Measurements from ENCODE around the gene TVP23A. TPM values are rescaled to one million over a fixed set of nuclear protein-coding genes. Genes with fewer than 3 reads are reported as not detected.

TVP23A gene
- total RNA-seq, 1 experiment from 2014 or later = not detected

- DNase-seq (ENCODE audit: unreplicated experiment) = no peak
- intact Hi-C loops (cut with micrococcal nuclease) = no loop called here
- no peak overlapping the region for H3K4me3 Mint-ChIP-seq (ENCODE audit: unreplicated experiment)
- no peak overlapping the region for H3K27ac Mint-ChIP-seq (ENCODE audit: low read depth, unreplicated experiment)
- H3K4me1 Mint-ChIP-seq (ENCODE audit: insufficient read depth, unreplicated experiment) = peaks cover 11% of the 10 kb centered on the region
- ChIA-PET CTCF (interaction anchor here (0.6 to 0.9 kb wide), 4 partner anchors 166 to 571 kb away, joined by 3 to 4 read pairs (median 3); partner anchors contain the start of gene GRIN2A), POLR2A (interaction anchor here (0.5 kb wide), 1 partner anchor 14 kb away, joined by 3 read pairs; no protein-coding TSS in a partner anchor)
- H3K36me3 Mint-ChIP-seq (ENCODE audit: insufficient read depth, unreplicated experiment) = peaks cover 42% of the 10 kb centered on the region
- H3K27me3 Mint-ChIP-seq (ENCODE audit: insufficient read depth, unreplicated experiment) = no peaks in the 10 kb centered on the region
- BruUV-seq (replicated peaks) = no TSS peak
- H3K9me3 Mint-ChIP-seq (ENCODE audit: unreplicated experiment) = no peaks in the 10 kb centered on the region
- TF ChIP-seq, protein P1, sequence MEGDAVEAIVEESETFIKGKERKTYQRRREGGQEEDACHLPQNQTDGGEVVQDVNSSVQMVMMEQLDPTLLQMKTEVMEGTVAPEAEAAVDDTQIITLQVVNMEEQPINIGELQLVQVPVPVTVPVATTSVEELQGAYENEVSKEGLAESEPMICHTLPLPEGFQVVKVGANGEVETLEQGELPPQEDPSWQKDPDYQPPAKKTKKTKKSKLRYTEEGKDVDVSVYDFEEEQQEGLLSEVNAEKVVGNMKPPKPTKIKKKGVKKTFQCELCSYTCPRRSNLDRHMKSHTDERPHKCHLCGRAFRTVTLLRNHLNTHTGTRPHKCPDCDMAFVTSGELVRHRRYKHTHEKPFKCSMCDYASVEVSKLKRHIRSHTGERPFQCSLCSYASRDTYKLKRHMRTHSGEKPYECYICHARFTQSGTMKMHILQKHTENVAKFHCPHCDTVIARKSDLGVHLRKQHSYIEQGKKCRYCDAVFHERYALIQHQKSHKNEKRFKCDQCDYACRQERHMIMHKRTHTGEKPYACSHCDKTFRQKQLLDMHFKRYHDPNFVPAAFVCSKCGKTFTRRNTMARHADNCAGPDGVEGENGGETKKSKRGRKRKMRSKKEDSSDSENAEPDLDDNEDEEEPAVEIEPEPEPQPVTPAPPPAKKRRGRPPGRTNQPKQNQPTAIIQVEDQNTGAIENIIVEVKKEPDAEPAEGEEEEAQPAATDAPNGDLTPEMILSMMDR (IDR thresholded peaks at IDR 0.05; ENCODE audit: unreplicated experiment) = no peak
Observed at GRCh38 chr16:10752843-10753523, 65.6 kb downstream of the TVP23A start.

GRCh38 chr16:10751291-10751697 lies 67.3 kb downstream of the TVP23A start:
- Mint-ChIP-seq H3K4me1 (ENCODE audit: insufficient read depth, unreplicated experiment) (peaks cover 11% of the 10 kb centered on the region), H3K9me3 (ENCODE audit: unreplicated experiment) (no peaks in the 10 kb centered on the region), H3K27me3 (ENCODE audit: insufficient read depth, unreplicated experiment) (no peaks in the 10 kb centered on the region), H3K36me3 (ENCODE audit: insufficient read depth, unreplicated experiment) (peaks cover 31% of the 10 kb centered on the region), H3K27ac (ENCODE audit: low read depth, unreplicated experiment) (no peak overlapping the region), H3K4me3 (ENCODE audit: unreplicated experiment) (no peak overlapping the region)
- no TSS peak for BruUV-seq (replicated peaks)
- intact Hi-C loops (cut with micrococcal nuclease) = no loop called here
- no peak for DNase-seq (ENCODE audit: unreplicated experiment)
- POLR2A ChIA-PET = no interaction called here
- CTCF ChIA-PET = no interaction called here
- TF ChIP-seq, protein P1 (IDR thresholded peaks at IDR 0.05; ENCODE audit: unreplicated experiment) = no peak

DNA sequence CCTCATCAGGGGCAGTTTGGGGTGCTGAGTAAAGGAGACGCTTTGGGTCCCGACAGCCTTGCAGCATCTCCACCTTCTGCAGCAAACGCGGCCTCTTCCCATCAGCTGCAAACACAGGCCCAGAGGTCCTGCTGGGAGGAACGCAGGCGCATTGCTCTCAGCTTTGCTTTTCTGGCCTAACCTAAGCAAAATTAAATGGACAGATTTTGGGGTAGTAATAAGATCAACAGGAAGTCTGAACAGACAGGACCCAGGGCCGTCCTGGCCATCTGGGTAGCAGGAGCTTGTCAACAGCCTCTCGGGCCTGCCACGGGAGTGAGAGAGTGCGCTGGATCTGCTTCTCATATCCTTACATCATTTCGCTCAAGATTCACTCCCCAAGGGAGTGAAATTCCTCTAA lies 67.8 kb downstream of the TVP23A start:
- ChIA-PET POLR2A (no interaction called here), CTCF (no interaction called here)
- Mint-ChIP-seq H3K4me1 (ENCODE audit: insufficient read depth, unreplicated experiment) (peaks cover 11% of the 10 kb centered on the region), H3K27me3 (ENCODE audit: insufficient read depth, unreplicated experiment) (no peaks in the 10 kb centered on the region), H3K36me3 (ENCODE audit: insufficient read depth, unreplicated experiment) (peaks cover 27% of the 10 kb centered on the region), H3K4me3 (ENCODE audit: unreplicated experiment) (no peak overlapping the region), H3K9me3 (ENCODE audit: unreplicated experiment) (no peaks in the 10 kb centered on the region), H3K27ac (ENCODE audit: low read depth, unreplicated experiment) (no peak overlapping the region)
- no peak for DNase-seq (ENCODE audit: unreplicated experiment)
- TF ChIP-seq, protein P1 (IDR thresholded peaks at IDR 0.05; ENCODE audit: unreplicated experiment) = no peak
- no TSS peak for BruUV-seq (replicated peaks)
- intact Hi-C loops (cut with micrococcal nuclease) = no loop called here

DNA sequence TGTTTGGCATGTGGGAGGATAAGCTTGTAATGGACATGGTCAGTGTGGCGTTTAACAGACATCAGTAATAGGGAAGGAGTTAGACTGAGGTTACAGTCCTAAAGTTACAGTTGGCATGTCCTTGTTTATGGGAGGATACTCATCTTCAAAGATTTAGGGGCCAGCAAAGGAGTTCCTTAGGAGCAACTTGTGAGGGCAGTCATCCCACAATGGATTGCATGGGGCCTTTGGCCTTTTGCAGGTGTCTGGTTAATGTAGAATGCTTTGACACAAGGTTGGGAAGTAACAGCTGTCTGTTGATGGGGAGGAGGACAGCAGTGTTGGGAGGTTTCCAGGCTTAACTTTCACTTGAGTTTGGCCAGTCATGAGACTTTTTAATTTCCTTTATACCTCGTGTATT lies 72.8 kb downstream of the TVP23A start:
- no peak overlapping the region for H3K4me3 Mint-ChIP-seq (ENCODE audit: unreplicated experiment)
- no peaks in the 10 kb centered on the region for H3K9me3 Mint-ChIP-seq (ENCODE audit: unreplicated experiment)
- POLR2A ChIA-PET = no interaction called here
- peaks cover 16% of the 10 kb centered on the region for H3K4me1 Mint-ChIP-seq (ENCODE audit: insufficient read depth, unreplicated experiment)
- no TSS peak for BruUV-seq (replicated peaks)
- no peaks in the 10 kb centered on the region for H3K27me3 Mint-ChIP-seq (ENCODE audit: insufficient read depth, unreplicated experiment)
- no peak overlapping the region for H3K27ac Mint-ChIP-seq (ENCODE audit: low read depth, unreplicated experiment)
- CTCF ChIA-PET = interaction anchor here (0.5 to 2.7 kb wide), 5 partner anchors 115 to 499 kb away, joined by 3 to 9 read pairs (median 4); no protein-coding TSS in a partner anchor
- no peak for DNase-seq (ENCODE audit: unreplicated experiment)
- TF ChIP-seq, protein P1 (IDR thresholded peaks at IDR 0.05; ENCODE audit: unreplicated experiment) = no peak
- intact Hi-C loops (cut with micrococcal nuclease) = loop anchor here (2.0 kb wide), 1 partner anchor 173 kb away; no protein-coding TSS in a partner anchor
- H3K36me3 Mint-ChIP-seq (ENCODE audit: insufficient read depth, unreplicated experiment) = peaks cover 26% of the 10 kb centered on the region
